ENCODE measurements around the gene IL18.

GRCh38 chr11:112121981-112122615 lies 41.8 kb downstream of the IL18 start:
- TF ChIP-seq POLR2A (IDR thresholded peaks at IDR 0.05; ENCODE audit: control extremely low read depth in 1 of 2, low read depth in 2 of 2, low read length in 2 of 2) (no peak), JUN (IDR thresholded peaks at IDR 0.05; ENCODE audit: low read depth, low read length) (no peak), FOSL1 (IDR thresholded peaks at IDR 0.05; ENCODE audit: insufficient read depth, low read depth, low read length) (no peak)
- TF ChIP-seq, protein P1, sequence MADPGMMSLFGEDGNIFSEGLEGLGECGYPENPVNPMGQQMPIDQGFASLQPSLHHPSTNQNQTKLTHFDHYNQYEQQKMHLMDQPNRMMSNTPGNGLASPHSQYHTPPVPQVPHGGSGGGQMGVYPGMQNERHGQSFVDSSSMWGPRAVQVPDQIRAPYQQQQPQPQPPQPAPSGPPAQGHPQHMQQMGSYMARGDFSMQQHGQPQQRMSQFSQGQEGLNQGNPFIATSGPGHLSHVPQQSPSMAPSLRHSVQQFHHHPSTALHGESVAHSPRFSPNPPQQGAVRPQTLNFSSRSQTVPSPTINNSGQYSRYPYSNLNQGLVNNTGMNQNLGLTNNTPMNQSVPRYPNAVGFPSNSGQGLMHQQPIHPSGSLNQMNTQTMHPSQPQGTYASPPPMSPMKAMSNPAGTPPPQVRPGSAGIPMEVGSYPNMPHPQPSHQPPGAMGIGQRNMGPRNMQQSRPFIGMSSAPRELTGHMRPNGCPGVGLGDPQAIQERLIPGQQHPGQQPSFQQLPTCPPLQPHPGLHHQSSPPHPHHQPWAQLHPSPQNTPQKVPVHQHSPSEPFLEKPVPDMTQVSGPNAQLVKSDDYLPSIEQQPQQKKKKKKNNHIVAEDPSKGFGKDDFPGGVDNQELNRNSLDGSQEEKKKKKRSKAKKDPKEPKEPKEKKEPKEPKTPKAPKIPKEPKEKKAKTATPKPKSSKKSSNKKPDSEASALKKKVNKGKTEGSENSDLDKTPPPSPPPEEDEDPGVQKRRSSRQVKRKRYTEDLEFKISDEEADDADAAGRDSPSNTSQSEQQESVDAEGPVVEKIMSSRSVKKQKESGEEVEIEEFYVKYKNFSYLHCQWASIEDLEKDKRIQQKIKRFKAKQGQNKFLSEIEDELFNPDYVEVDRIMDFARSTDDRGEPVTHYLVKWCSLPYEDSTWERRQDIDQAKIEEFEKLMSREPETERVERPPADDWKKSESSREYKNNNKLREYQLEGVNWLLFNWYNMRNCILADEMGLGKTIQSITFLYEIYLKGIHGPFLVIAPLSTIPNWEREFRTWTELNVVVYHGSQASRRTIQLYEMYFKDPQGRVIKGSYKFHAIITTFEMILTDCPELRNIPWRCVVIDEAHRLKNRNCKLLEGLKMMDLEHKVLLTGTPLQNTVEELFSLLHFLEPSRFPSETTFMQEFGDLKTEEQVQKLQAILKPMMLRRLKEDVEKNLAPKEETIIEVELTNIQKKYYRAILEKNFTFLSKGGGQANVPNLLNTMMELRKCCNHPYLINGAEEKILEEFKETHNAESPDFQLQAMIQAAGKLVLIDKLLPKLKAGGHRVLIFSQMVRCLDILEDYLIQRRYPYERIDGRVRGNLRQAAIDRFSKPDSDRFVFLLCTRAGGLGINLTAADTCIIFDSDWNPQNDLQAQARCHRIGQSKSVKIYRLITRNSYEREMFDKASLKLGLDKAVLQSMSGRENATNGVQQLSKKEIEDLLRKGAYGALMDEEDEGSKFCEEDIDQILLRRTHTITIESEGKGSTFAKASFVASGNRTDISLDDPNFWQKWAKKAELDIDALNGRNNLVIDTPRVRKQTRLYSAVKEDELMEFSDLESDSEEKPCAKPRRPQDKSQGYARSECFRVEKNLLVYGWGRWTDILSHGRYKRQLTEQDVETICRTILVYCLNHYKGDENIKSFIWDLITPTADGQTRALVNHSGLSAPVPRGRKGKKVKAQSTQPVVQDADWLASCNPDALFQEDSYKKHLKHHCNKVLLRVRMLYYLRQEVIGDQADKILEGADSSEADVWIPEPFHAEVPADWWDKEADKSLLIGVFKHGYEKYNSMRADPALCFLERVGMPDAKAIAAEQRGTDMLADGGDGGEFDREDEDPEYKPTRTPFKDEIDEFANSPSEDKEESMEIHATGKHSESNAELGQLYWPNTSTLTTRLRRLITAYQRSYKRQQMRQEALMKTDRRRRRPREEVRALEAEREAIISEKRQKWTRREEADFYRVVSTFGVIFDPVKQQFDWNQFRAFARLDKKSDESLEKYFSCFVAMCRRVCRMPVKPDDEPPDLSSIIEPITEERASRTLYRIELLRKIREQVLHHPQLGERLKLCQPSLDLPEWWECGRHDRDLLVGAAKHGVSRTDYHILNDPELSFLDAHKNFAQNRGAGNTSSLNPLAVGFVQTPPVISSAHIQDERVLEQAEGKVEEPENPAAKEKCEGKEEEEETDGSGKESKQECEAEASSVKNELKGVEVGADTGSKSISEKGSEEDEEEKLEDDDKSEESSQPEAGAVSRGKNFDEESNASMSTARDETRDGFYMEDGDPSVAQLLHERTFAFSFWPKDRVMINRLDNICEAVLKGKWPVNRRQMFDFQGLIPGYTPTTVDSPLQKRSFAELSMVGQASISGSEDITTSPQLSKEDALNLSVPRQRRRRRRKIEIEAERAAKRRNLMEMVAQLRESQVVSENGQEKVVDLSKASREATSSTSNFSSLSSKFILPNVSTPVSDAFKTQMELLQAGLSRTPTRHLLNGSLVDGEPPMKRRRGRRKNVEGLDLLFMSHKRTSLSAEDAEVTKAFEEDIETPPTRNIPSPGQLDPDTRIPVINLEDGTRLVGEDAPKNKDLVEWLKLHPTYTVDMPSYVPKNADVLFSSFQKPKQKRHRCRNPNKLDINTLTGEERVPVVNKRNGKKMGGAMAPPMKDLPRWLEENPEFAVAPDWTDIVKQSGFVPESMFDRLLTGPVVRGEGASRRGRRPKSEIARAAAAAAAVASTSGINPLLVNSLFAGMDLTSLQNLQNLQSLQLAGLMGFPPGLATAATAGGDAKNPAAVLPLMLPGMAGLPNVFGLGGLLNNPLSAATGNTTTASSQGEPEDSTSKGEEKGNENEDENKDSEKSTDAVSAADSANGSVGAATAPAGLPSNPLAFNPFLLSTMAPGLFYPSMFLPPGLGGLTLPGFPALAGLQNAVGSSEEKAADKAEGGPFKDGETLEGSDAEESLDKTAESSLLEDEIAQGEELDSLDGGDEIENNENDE (IDR thresholded peaks at IDR 0.05; ENCODE audit: insufficient replicate concordance, low read length): no peak

All from H1 (cell line).